Activated naive CD8-positive, alpha-beta T cell (primary cell): ENCODE measurements around the gene RTN4R.

Source experiments
- H3K27ac Mint-ChIP-seq: one replicate; pipeline ENCODE4 v1.8.0; 2021; ENCODE audit warnings: mixed read lengths
- H3K27me3 Mint-ChIP-seq: one replicate; pipeline ENCODE4 v1.8.0; 2021; ENCODE audit warnings: mixed read lengths
- H3K36me3 Mint-ChIP-seq: one replicate; pipeline ENCODE4 v1.8.0; 2021; ENCODE audit warnings: mixed read lengths
- H3K4me1 Mint-ChIP-seq: one replicate; pipeline ENCODE4 v1.8.0; 2021; ENCODE audit warnings: low read depth, mixed read lengths
- H3K4me3 Mint-ChIP-seq: one replicate; pipeline ENCODE4 v1.8.0; 2021; ENCODE audit warnings: mild to moderate bottlenecking, mixed read lengths
- H3K9me3 Mint-ChIP-seq: one replicate; pipeline ENCODE4 v1.8.0; 2021; ENCODE audit warnings: low read depth, mixed read lengths

Gene RTN4R

DNA sequence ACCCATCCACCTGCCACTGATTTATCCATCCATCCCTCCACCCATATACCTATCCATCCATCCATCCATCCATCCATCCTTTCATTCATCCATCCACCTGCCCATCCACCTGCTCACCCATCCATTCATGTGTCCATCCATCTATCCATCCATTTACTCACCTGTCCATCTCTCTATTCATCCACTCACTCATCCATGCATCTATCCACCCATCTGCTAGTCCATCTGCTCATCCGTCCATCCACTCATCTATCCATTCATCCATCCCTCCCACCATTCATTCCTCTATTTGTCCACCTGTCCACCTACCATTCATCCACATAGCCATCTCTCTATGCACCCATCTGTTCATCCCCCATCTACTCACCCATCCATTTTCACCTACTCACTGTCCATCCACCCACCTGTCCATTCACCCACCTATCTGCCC lies 68.7 kb downstream of the RTN4R start:
- Mint-ChIP-seq H3K4me3 (no peak overlapping the region), H3K9me3 (no peaks in the 10 kb centered on the region), H3K27me3 (no peaks in the 10 kb centered on the region), H3K4me1 (no peaks in the 10 kb centered on the region), H3K36me3 (no peaks in the 10 kb centered on the region), H3K27ac (no peak overlapping the region)

- H3K4me1 Mint-ChIP-seq: no peaks in the 10 kb centered on the region
- no peak overlapping the region for H3K4me3 Mint-ChIP-seq
- H3K27me3 Mint-ChIP-seq: no peaks in the 10 kb centered on the region
- H3K36me3 Mint-ChIP-seq: no peaks in the 10 kb centered on the region
- H3K27ac Mint-ChIP-seq: no peak overlapping the region
- H3K9me3 Mint-ChIP-seq: no peaks in the 10 kb centered on the region
These were observed 69.4 kb downstream of the RTN4R start for GRCh38 chr22:20198557-20199319.

DNA sequence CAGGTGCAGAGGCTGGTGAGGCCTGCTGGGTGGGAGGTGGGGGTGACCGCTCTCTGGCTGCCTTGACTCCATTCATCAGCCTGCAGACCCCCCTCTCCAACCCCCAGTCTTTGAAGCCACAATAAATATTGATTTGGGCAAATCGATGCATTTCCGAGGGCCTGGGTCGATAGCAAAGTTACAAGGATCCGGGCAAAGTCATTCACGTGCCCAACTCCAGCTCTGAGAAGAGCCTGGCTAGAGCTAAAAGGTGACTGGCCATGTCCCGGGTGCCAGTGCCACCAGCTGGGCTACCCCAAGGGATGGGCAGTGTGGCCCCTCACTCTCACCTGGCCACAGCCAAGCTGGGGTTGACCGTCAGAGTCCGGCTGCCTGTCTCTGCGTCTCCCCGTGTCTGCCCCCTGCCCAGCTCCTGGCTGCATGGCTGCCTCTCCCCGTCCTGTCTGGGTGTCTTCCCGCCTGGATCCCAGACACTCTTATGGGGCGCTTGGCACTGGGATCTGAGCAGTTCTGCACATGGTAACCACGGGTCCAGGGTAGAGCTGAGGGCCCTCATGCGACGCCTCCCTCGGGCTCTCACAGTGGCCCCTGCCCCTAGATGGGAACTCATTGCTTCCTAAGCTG lies 70.6 kb downstream of the RTN4R start:
- Mint-ChIP-seq H3K36me3 (no peaks in the 10 kb centered on the region), H3K27ac (no peak overlapping the region), H3K4me1 (no peaks in the 10 kb centered on the region), H3K4me3 (no peak overlapping the region), H3K27me3 (no peaks in the 10 kb centered on the region), H3K9me3 (no peaks in the 10 kb centered on the region)

DNA sequence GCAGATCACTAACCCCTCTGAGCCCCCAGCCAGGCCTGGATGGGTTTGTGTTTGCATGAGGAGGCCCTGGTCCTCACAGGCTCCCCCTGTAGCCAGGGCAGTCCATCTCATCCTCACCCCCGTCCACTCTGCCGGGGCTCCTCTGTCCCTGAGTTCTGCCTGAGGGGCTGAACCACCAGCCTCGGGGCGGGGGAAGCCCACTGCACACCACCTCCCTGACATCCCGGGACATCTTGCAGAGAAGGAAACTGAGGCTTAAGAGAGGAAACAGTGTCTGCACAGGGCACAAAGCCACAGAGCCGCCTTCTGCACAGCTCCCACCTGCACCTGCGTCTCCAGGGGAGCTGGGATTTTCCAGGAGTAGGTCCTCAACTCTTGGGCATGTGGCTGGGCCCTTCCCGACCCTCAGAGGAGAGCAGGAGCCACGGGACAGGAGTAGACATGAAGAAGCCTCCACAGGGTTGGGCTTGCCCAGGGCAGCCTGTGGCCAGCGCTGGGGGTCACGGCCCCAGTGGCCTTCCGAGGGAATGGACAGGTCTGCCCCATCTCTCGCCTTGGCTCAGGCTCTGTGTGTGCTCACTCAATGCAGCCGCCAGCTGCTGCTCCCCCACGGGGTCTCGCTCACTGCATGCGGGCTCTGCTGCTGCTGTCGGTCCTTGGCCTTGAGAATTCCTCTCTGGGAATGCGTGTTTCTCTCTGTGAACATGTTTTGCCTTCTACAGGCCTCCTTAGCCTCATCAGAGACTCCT lies 71.8 kb downstream of the RTN4R start:
- no peak overlapping the region for H3K27ac Mint-ChIP-seq
- H3K9me3 Mint-ChIP-seq: no peaks in the 10 kb centered on the region
- no peak overlapping the region for H3K4me3 Mint-ChIP-seq
- no peaks in the 10 kb centered on the region for H3K36me3 Mint-ChIP-seq
- H3K4me1 Mint-ChIP-seq: no peaks in the 10 kb centered on the region
- no peaks in the 10 kb centered on the region for H3K27me3 Mint-ChIP-seq

- Mint-ChIP-seq H3K36me3 (no peaks in the 10 kb centered on the region), H3K4me1 (no peaks in the 10 kb centered on the region), H3K27me3 (no peaks in the 10 kb centered on the region), H3K9me3 (no peaks in the 10 kb centered on the region), H3K27ac (no peak overlapping the region), H3K4me3 (no peak overlapping the region)
These were observed 73.2 kb downstream of the RTN4R start for GRCh38 chr22:20194681-20195593.

- H3K9me3 Mint-ChIP-seq: no peaks in the 10 kb centered on the region
- H3K36me3 Mint-ChIP-seq: no peaks in the 10 kb centered on the region
- no peaks in the 10 kb centered on the region for H3K27me3 Mint-ChIP-seq
- H3K27ac Mint-ChIP-seq: no peak overlapping the region
- H3K4me3 Mint-ChIP-seq: no peak overlapping the region
- no peaks in the 10 kb centered on the region for H3K4me1 Mint-ChIP-seq
These were observed 74.2 kb downstream of the RTN4R start for GRCh38 chr22:20193761-20194494.

- no peak overlapping the region for H3K27ac Mint-ChIP-seq
- H3K4me3 Mint-ChIP-seq: no peak overlapping the region
- H3K4me1 Mint-ChIP-seq: no peaks in the 10 kb centered on the region
- no peaks in the 10 kb centered on the region for H3K9me3 Mint-ChIP-seq
- no peaks in the 10 kb centered on the region for H3K36me3 Mint-ChIP-seq
- H3K27me3 Mint-ChIP-seq: no peaks in the 10 kb centered on the region
These were observed 75.0 kb downstream of the RTN4R start for GRCh38 chr22:20192972-20193760.

DNA sequence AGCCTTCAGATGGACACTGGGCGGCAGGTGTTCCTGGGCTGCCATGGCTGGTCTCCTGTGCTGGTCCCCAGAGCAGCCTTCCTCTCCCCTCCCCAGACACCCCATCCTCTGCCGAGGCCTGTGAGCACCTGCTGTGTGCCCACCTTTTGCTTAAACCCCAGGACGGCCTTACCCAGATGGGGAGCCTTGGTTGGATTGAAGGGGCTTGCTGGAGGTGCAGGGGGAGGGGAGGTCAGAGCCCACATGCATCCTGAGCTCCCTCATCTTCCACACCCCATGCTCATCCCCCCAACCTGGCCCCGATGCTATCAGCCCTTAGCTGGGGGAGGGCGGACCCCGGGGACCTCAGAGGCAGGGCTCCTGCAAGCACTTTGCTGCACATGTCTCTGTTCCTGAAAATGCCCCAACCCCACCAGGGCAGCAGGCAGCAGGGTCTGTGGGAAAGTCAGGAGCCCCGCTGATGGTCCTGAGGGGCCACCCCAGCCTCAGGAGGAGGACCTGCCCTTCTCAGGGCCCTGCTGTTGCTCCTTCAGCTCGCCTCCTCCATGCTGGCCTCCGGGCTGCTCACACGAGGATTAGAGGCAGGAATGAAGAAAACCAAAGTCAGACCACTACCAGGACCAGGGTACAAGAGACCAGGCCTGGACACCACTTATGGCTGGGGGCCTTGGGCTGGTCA lies 75.7 kb downstream of the RTN4R start:
- H3K36me3 Mint-ChIP-seq: no peaks in the 10 kb centered on the region
- no peaks in the 10 kb centered on the region for H3K9me3 Mint-ChIP-seq
- H3K4me3 Mint-ChIP-seq: no peak overlapping the region
- no peak overlapping the region for H3K27ac Mint-ChIP-seq
- no peaks in the 10 kb centered on the region for H3K4me1 Mint-ChIP-seq
- H3K27me3 Mint-ChIP-seq: no peaks in the 10 kb centered on the region

GRCh38 chr22:20191803-20192202 lies 76.3 kb downstream of the RTN4R start:
- H3K9me3 Mint-ChIP-seq: no peaks in the 10 kb centered on the region
- H3K27ac Mint-ChIP-seq: no peak overlapping the region
- H3K36me3 Mint-ChIP-seq: no peaks in the 10 kb centered on the region
- no peaks in the 10 kb centered on the region for H3K27me3 Mint-ChIP-seq
- no peak overlapping the region for H3K4me3 Mint-ChIP-seq
- no peaks in the 10 kb centered on the region for H3K4me1 Mint-ChIP-seq
